ENCODE results near the gene MYOT. TPM values are rescaled to one million over a fixed set of nuclear protein-coding genes. Genes with fewer than 3 reads are reported as not detected.

The MYOT gene
- total RNA-seq, 1 experiment from 2014 or later, result not detected

GRCh38 chr5:137856916-137857862, 10.5 kb upstream of the MYOT start:
- intact Hi-C loops (cut with micrococcal nuclease; ENCODE audit: unreplicated experiment), result no loop called here
- H3K4me3 ChIP-seq, result no peak overlapping the region
- H3K79me2 ChIP-seq (ENCODE audit: low read depth), result no peaks in the 10 kb centered on the region
- H3K36me3 ChIP-seq (ENCODE audit: low read depth), result no peaks in the 10 kb centered on the region
- TF ChIP-seq EZH2 (IDR thresholded peaks at IDR 0.05; ENCODE audit: low read depth), result no peak
- TF ChIP-seq CTCF (conservative IDR thresholded peaks at IDR 0.05), result no peak
- no peak for DNase-seq
- no peak overlapping the region for H3K4me2 ChIP-seq
- no peaks in the 10 kb centered on the region for H3K9me2 ChIP-seq (ENCODE audit: insufficient read depth)
- CTCF ChIA-PET, result no interaction called here
- no peaks in the 10 kb centered on the region for H3K9me3 ChIP-seq (ENCODE audit: insufficient read depth, low read depth)
- no peak overlapping the region for H3K27ac ChIP-seq
- H2AFZ ChIP-seq, result no peak overlapping the region
- no peaks in the 10 kb centered on the region for H4K20me1 ChIP-seq (ENCODE audit: insufficient read depth)
- no TSS peak for BruUV-seq (replicated peaks)
- H3F3A ChIP-seq (ENCODE audit: insufficient read depth, low read depth), result no peaks in the 10 kb centered on the region
- H3K27me3 ChIP-seq (ENCODE audit: insufficient read depth, low read depth), result no peaks in the 10 kb centered on the region
- POLR2A ChIA-PET (ENCODE audit: unreplicated experiment), result no interaction called here
- no peaks in the 10 kb centered on the region for H3K4me1 ChIP-seq (replicated peaks; ENCODE audit: insufficient read depth)

DNA sequence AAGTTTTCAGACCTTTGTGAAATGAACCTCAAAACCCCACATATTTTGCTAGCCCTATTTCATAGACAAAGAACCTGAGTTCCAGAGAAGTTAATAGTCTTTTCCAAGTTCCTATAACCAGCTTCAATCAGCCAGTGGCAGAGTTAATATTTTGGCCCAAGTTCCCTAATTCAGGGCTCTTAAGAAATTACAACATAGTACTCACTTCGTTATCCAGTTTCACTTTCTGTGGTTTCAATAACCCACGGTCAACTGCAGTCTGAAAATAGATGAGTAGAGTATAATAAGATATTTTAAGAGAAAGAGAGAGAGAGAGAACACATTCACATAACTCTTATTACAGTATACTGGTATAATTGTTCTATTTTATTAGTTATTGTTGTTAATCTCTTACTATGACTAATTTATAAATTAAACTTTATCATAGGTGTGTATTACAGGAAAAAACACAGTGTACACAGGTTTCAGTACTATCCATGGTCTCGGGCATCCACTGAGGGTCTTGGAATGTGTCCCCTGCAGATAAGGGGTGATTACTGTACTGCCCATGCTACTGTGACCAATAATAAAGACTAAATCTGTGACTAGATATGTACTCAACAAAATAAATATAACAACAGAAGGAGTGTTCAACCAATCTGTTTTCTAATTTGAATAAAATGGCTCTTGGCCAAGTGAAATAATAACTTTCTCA, 9.3 kb upstream of the MYOT start:
- ChIA-PET CTCF (no interaction called here), POLR2A (ENCODE audit: unreplicated experiment) (no interaction called here)
- no TSS peak for BruUV-seq (replicated peaks)
- H2AFZ ChIP-seq, result no peak overlapping the region
- no peak for DNase-seq
- H3K27ac ChIP-seq, result no peak overlapping the region
- intact Hi-C loops (cut with micrococcal nuclease; ENCODE audit: unreplicated experiment), result no loop called here
- H3K36me3 ChIP-seq (ENCODE audit: low read depth), result no peaks in the 10 kb centered on the region
- H3K4me2 ChIP-seq, result no peak overlapping the region
- no peaks in the 10 kb centered on the region for H3K9me2 ChIP-seq (ENCODE audit: insufficient read depth)
- no peaks in the 10 kb centered on the region for H3K27me3 ChIP-seq (ENCODE audit: insufficient read depth, low read depth)
- no peak for TF ChIP-seq EZH2 (IDR thresholded peaks at IDR 0.05; ENCODE audit: low read depth)
- no peaks in the 10 kb centered on the region for H3K4me1 ChIP-seq (replicated peaks; ENCODE audit: insufficient read depth)
- no peaks in the 10 kb centered on the region for H3F3A ChIP-seq (ENCODE audit: insufficient read depth, low read depth)
- H3K9me3 ChIP-seq (ENCODE audit: insufficient read depth, low read depth), result no peaks in the 10 kb centered on the region
- no peaks in the 10 kb centered on the region for H3K79me2 ChIP-seq (ENCODE audit: low read depth)
- H4K20me1 ChIP-seq (ENCODE audit: insufficient read depth), result no peaks in the 10 kb centered on the region
- H3K4me3 ChIP-seq, result no peak overlapping the region

- Histone ChIP-seq H3K4me2 (no peak overlapping the region), H3K79me2 (ENCODE audit: low read depth) (no peaks in the 10 kb centered on the region), H3K4me3 (no peak overlapping the region), H2AFZ (no peak overlapping the region), H3K27ac (no peak overlapping the region), H3K9me2 (ENCODE audit: insufficient read depth) (no peaks in the 10 kb centered on the region), H3F3A (ENCODE audit: insufficient read depth, low read depth) (no peaks in the 10 kb centered on the region), H3K9me3 (ENCODE audit: insufficient read depth, low read depth) (no peaks in the 10 kb centered on the region), H3K4me1 (replicated peaks; ENCODE audit: insufficient read depth) (no peaks in the 10 kb centered on the region), H4K20me1 (ENCODE audit: insufficient read depth) (no peaks in the 10 kb centered on the region), H3K27me3 (ENCODE audit: insufficient read depth, low read depth) (no peaks in the 10 kb centered on the region), H3K36me3 (ENCODE audit: low read depth) (no peaks in the 10 kb centered on the region)
- ChIA-PET CTCF (no interaction called here), POLR2A (ENCODE audit: unreplicated experiment) (no interaction called here)
- no peak for TF ChIP-seq EZH2 (IDR thresholded peaks at IDR 0.05; ENCODE audit: low read depth)
- no peak for TF ChIP-seq CTCF (conservative IDR thresholded peaks at IDR 0.05)
- intact Hi-C loops (cut with micrococcal nuclease; ENCODE audit: unreplicated experiment), result no loop called here
- BruUV-seq (replicated peaks), result no TSS peak
- no peak for DNase-seq
Measured at GRCh38 chr5:137858954-137859353, 8.7 kb upstream of the MYOT start.
